Measurements from ENCODE around the gene ESPN. TPM values are rescaled to one million over a fixed set of nuclear protein-coding genes. Genes with fewer than 3 reads are reported as not detected.

ESPN gene
- total and polyA plus RNA-seq, 2 of the 4 experiments (the other 2 are of a cell fraction) = under 0.01 to 0.02 TPM

DNA sequence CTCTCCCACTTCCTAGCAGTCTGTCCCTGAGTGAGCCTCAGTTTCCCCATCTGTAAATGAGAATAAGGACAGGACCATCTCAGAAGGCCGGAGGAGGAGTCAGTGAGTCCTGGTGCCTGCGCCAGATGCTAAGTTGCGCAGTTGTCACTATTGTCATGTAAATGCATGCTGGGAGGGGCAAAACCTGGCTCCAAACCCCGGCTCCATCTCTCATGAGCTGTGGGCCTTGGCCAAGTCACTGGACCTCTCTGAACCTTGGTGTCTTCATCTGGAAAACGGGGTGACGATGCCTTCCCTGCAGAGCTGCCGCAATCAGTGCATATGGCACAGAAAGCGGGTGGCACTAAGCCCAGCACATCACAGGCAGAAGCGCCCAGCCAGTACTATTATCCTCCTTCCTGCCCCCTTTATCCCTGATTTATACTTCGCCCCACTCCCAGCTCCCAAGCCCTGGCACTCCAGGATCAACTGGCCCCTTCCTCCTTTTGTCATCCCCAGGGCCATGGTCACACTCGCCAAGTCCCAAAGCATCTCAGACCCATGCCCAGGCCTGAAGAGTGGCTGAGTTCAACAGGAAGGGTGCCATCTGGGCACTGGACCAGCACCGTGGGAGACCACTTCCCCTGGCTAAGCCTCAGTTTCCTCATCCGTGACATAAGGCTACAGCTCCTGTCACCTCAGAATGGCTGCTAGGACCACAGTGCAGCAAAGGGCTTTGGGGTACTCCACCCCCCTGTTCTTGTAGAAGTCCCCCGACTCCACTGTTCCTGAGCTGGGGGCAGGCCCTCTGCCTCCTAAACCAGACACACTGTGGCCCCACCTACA is 71.2 kb downstream of the ESPN start:
- no peak overlapping the region for H3K18ac ChIP-seq (ENCODE audit: low read depth, low read length)
- no TSS peak for BruUV-seq (replicated peaks)
- no peak overlapping the region for H2BK120ac ChIP-seq (ENCODE audit: low read depth, low read length)
- no peak overlapping the region for H3K4me3 ChIP-seq (ENCODE audit: insufficient read depth, low read depth, low read length)
- TF ChIP-seq, protein P1, sequence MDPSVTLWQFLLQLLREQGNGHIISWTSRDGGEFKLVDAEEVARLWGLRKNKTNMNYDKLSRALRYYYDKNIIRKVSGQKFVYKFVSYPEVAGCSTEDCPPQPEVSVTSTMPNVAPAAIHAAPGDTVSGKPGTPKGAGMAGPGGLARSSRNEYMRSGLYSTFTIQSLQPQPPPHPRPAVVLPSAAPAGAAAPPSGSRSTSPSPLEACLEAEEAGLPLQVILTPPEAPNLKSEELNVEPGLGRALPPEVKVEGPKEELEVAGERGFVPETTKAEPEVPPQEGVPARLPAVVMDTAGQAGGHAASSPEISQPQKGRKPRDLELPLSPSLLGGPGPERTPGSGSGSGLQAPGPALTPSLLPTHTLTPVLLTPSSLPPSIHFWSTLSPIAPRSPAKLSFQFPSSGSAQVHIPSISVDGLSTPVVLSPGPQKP (IDR thresholded peaks at IDR 0.05; ENCODE audit: borderline replicate concordance, low read depth, low read length) = no peak
- TF ChIP-seq FOS (IDR thresholded peaks at IDR 0.05; ENCODE audit: low read depth, low read length) = no peak
- no peak for TF ChIP-seq SMC3 (IDR thresholded peaks at IDR 0.05; ENCODE audit: low read depth, low read length)
- no peak for TF ChIP-seq RFX5 (IDR thresholded peaks at IDR 0.05; ENCODE audit: low read depth, low read length)
- no peak for TF ChIP-seq BHLHE40 (IDR thresholded peaks at IDR 0.05; ENCODE audit: low read depth, low read length)
- no peak for TF ChIP-seq MXI1 (IDR thresholded peaks at IDR 0.05; ENCODE audit: borderline replicate concordance, low read depth, low read length)
- no peak for TF ChIP-seq POLR2A (IDR thresholded peaks at IDR 0.05; ENCODE audit: low read depth, low read length)
- no peak for TF ChIP-seq CHD1 (IDR thresholded peaks at IDR 0.05; ENCODE audit: low read depth, low read length)
- TF ChIP-seq NFE2L2 (IDR thresholded peaks at IDR 0.05; ENCODE audit: low read depth, low read length) = no peak
- TF ChIP-seq, protein P2, sequence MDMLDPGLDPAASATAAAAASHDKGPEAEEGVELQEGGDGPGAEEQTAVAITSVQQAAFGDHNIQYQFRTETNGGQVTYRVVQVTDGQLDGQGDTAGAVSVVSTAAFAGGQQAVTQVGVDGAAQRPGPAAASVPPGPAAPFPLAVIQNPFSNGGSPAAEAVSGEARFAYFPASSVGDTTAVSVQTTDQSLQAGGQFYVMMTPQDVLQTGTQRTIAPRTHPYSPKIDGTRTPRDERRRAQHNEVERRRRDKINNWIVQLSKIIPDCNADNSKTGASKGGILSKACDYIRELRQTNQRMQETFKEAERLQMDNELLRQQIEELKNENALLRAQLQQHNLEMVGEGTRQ (IDR thresholded peaks at IDR 0.05; ENCODE audit: low read depth, low read length) = no peak
- no peak for TF ChIP-seq MAFK (IDR thresholded peaks at IDR 0.05; ENCODE audit: low read depth, low read length)
- dilution Hi-C loops (cut with HindIII; ENCODE audit: low sequenced_read_pairs, unreplicated experiment) (no loop called here), intact Hi-C loops (cut with micrococcal nuclease) (no loop called here), in situ Hi-C loops (cut with MboI; ENCODE audit: low sequenced_read_pairs) (loop anchor here (10.0 kb wide), 1 partner anchor 149 kb away; no protein-coding TSS in a partner anchor)
- H3K9me3 ChIP-seq (ENCODE audit: control insufficient read depth, insufficient read depth, low read length) = no peaks in the 10 kb centered on the region
- H3K4ac ChIP-seq (ENCODE audit: low read depth, low read length) = no peak overlapping the region; the same call in 1 of the 2 replicates
- H3K4me1 ChIP-seq (ENCODE audit: control insufficient read depth, insufficient read depth, low read length) = peaks cover 19% of the 10 kb centered on the region
- 87% methylated on average over 10 of the region's 14 CpGs; no CpG with 5 or more reads in 1 of the 2 experiments for WGBS, 2 experiments (ENCODE audit: extremely low coverage in 2 of 2, insufficient read length in 1 of 2)
- no peak for DNase-seq
- no peak overlapping the region for H4K8ac ChIP-seq (ENCODE audit: low read depth in 2 of 2, low read length in 2 of 2)
- peak overlapping the region; percentile 88 for H2AK9ac ChIP-seq (replicated peaks; ENCODE audit: low read depth, low read length, poor library complexity)
- peak overlapping the region; percentile 15 for H2AFZ ChIP-seq (replicated peaks; ENCODE audit: low read length, poor library complexity)
- H4K20me1 ChIP-seq (ENCODE audit: insufficient read depth, low read length) = no peaks in the 10 kb centered on the region
- H3K23ac ChIP-seq (ENCODE audit: low read depth, low read length) = no peak overlapping the region
- H3K36me3 ChIP-seq (ENCODE audit: control insufficient read depth, insufficient read depth, low read length) = no peaks in the 10 kb centered on the region
- no peak overlapping the region for H3K14ac ChIP-seq (replicated peaks; ENCODE audit: low read depth, low read length)
- no peak overlapping the region for H2BK15ac ChIP-seq (ENCODE audit: low read depth, low read length)
- H4K5ac ChIP-seq (ENCODE audit: low read depth, low read length) = no peak overlapping the region
- ChIA-PET CTCF (no interaction called here), POLR2A (ENCODE audit: unreplicated experiment) (no interaction called here)
- H2AK5ac ChIP-seq (ENCODE audit: low read depth, low read length) = peak overlapping the region; percentile 31; the same call in 1 of the 2 replicates
- H3K4me2 ChIP-seq (ENCODE audit: low read depth, low read length) = no peak overlapping the region; the same call in 1 of the 2 replicates
- no peak overlapping the region for H3K56ac ChIP-seq (ENCODE audit: extremely low read depth, insufficient read depth, low read length)
- no peak overlapping the region for H3K9ac ChIP-seq (ENCODE audit: low read depth, low read length)
- H4K91ac ChIP-seq (ENCODE audit: insufficient read depth, low read depth, low read length) = no peak overlapping the region
- H3K79me1 ChIP-seq (ENCODE audit: low read depth in 1 of 2, low read length in 2 of 2) = peaks cover 0 to 8% of the 10 kb centered on the region in 2 experiments; a peak in 1 of 4 replicates
- no peak overlapping the region; the same call in 1 of the 2 replicates for H2BK20ac ChIP-seq (ENCODE audit: low read depth, low read length)
- H3K9me1 ChIP-seq (ENCODE audit: insufficient read depth, low read length) = 0 out of 2 replicates have a peak, but pooled peaks cover 2% of the 10 kb centered on the region
- ATAC-seq (ENCODE audit: low read depth) = no peak
- no peak overlapping the region for H3K27ac ChIP-seq (ENCODE audit: insufficient read depth, low read length)
- no peak overlapping the region for H2BK5ac ChIP-seq (ENCODE audit: low read depth, low read length, poor library complexity, severe bottlenecking)
- peaks cover 2% of the 10 kb centered on the region; the same call in 1 of the 2 replicates for H3K27me3 ChIP-seq (ENCODE audit: control insufficient read depth, insufficient read depth, low read length)
